ENCODE data around the gene ATP2C2. TPM values are rescaled to one million over a fixed set of nuclear protein-coding genes. Genes with fewer than 3 reads are reported as not detected.
"Not testable (repeated sequence)": the region's sequence is repeated elsewhere in the genome, so short reads cannot be mapped to it uniquely, and the experiment has no call there.

ATP2C2 gene
- total RNA-seq, 1 experiment from 2014 or later, result 4.3 TPM

DNA sequence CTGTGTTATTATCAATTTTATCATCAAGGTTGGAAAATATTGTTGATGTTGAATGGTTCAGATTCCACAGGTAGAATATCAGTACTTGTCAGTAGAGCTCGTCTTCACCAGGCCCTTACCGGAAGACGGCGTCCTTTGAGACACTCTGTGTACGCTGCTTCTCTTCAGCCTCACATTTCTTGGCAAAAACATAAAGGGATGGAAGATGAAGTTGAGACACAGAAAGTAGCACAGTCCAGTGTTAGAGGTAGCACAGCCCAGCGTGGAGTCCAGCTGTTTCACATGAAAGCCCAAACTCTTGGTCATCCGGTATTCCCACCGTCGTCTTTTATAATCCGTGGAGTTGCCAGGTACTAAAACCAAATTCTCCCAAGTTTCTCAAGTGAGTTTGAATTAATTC is 30.4 kb downstream of the ATP2C2 start:
- ChIA-PET CTCF (interaction anchor here (0.8 to 1.4 kb wide), 4 partner anchors 85 to 282 kb away, joined by 3 to 5 read pairs (median 4); partner anchors contain the start of genes MBTPS1 and TAF1C), POLR2A (no interaction called here)
- Mint-ChIP-seq H3K9me3 (peaks cover 4% of the 10 kb centered on the region), H3K36me3 (no peaks in the 10 kb centered on the region), H3K4me3 (no peak overlapping the region), H3K4me1 (peaks cover 17% of the 10 kb centered on the region), H3K27ac (no peak overlapping the region), H3K27me3 (ENCODE audit: low read depth) (no peaks in the 10 kb centered on the region)
- TF ChIP-seq NR2C2 (CRISPR knock-in tag; IDR thresholded peaks at IDR 0.05), result no peak
- no peak for TF ChIP-seq CBFB (CRISPR knock-in tag; IDR thresholded peaks at IDR 0.05; ENCODE audit: low read depth)
- TF ChIP-seq, protein P1, sequence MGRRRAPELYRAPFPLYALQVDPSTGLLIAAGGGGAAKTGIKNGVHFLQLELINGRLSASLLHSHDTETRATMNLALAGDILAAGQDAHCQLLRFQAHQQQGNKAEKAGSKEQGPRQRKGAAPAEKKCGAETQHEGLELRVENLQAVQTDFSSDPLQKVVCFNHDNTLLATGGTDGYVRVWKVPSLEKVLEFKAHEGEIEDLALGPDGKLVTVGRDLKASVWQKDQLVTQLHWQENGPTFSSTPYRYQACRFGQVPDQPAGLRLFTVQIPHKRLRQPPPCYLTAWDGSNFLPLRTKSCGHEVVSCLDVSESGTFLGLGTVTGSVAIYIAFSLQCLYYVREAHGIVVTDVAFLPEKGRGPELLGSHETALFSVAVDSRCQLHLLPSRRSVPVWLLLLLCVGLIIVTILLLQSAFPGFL (CRISPR knock-in tag; IDR thresholded peaks at IDR 0.05; ENCODE audit: borderline replicate concordance), result no peak
- no peak for DNase-seq (ENCODE audit: low spot score)
- no peak for ATAC-seq

DNA sequence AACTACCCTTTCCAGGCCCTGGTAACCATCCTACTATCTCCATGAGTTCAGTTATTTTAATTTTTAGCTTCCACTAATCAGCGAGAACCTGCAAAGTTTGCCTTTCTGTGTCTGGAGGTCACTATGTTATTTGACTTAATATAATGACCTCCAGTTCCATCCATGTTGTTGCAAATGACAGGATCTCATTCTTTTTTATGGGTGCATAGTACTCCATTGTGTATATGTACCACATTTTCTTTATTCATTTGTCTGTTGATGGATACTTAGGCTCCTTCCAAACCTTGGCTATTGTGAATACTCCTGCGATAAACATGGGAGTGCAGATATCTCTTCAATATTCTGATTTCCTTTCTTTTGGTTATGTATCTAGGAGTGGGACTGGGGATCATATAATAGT is 31.6 kb downstream of the ATP2C2 start:
- DNase-seq (ENCODE audit: low spot score); ATAC-seq; H3K27me3 Mint-ChIP-seq (ENCODE audit: low read depth); H3K36me3 Mint-ChIP-seq; H3K27ac Mint-ChIP-seq; H3K9me3 Mint-ChIP-seq; H3K4me3 Mint-ChIP-seq; POLR2A ChIA-PET: not testable (repeated sequence)
- CTCF ChIA-PET, result interaction anchor here (0.5 kb wide), 1 partner anchor 9 kb away, joined by 5 read pairs; no protein-coding TSS in a partner anchor
- peaks cover 17% of the 10 kb centered on the region for H3K4me1 Mint-ChIP-seq

- DNase-seq (ENCODE audit: low spot score); H3K27me3 Mint-ChIP-seq (ENCODE audit: low read depth); H3K4me1 Mint-ChIP-seq; H3K36me3 Mint-ChIP-seq; H3K9me3 Mint-ChIP-seq; POLR2A ChIA-PET; H3K4me3 Mint-ChIP-seq; H3K27ac Mint-ChIP-seq; ATAC-seq; CTCF ChIA-PET: not testable (repeated sequence)
Measured at GRCh38 chr16:84403435-84403834, 35.1 kb downstream of the ATP2C2 start.

DNA sequence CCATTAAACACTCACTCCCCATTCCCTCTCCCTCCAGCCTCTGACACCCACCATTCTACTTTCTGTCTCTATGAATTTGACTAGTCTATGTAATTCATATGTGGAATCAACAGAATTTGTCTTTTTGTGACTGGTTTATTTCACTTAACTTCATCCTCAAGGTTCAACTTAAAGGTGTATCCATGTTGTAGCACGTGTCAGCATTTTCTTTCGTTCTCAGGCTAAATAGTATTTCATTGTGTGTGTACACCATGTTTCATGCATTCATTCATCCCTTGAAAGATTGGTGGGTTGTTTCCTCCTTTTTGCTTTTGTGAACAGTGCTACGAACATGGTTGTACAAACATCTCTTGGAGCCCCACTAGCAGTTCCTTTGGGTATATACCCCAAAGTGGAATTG is 36.0 kb downstream of the ATP2C2 start:
- Mint-ChIP-seq H3K36me3 (no peaks in the 10 kb centered on the region), H3K27me3 (ENCODE audit: low read depth) (no peaks in the 10 kb centered on the region), H3K9me3 (peaks cover 4% of the 10 kb centered on the region), H3K4me1 (no peaks in the 10 kb centered on the region), H3K27ac (no peak overlapping the region), H3K4me3 (no peak overlapping the region)
- ATAC-seq, result no peak
- ChIA-PET POLR2A (no interaction called here), CTCF (no interaction called here)
- TF ChIP-seq NR1H2 (CRISPR knock-in tag; IDR thresholded peaks at IDR 0.05), result no peak
- TF ChIP-seq ZNF396 (CRISPR knock-in tag; IDR thresholded peaks at IDR 0.05; ENCODE audit: borderline replicate concordance), result no peak
- no peak for TF ChIP-seq ZNF138 (CRISPR knock-in tag; conservative IDR thresholded peaks at IDR 0.05)
- no peak for TF ChIP-seq ESRRA (CRISPR knock-in tag; IDR thresholded peaks at IDR 0.05; ENCODE audit: borderline replicate concordance)
- TF ChIP-seq MYBL2 (CRISPR knock-in tag; IDR thresholded peaks at IDR 0.05), result no peak
- TF ChIP-seq HMGA2 (CRISPR knock-in tag; IDR thresholded peaks at IDR 0.05), result no peak
- no peak for TF ChIP-seq HMGXB4 (CRISPR knock-in tag; IDR thresholded peaks at IDR 0.05)
- no peak for TF ChIP-seq GRHL2 (CRISPR knock-in tag; IDR thresholded peaks at IDR 0.05; ENCODE audit: insufficient replicate concordance, severe bottlenecking)
- no peak for TF ChIP-seq PRRX2 (CRISPR knock-in tag; IDR thresholded peaks at IDR 0.05)
- TF ChIP-seq E2F4 (CRISPR knock-in tag; IDR thresholded peaks at IDR 0.05; ENCODE audit: borderline replicate concordance, low read depth), result no peak
- TF ChIP-seq, protein P2, sequence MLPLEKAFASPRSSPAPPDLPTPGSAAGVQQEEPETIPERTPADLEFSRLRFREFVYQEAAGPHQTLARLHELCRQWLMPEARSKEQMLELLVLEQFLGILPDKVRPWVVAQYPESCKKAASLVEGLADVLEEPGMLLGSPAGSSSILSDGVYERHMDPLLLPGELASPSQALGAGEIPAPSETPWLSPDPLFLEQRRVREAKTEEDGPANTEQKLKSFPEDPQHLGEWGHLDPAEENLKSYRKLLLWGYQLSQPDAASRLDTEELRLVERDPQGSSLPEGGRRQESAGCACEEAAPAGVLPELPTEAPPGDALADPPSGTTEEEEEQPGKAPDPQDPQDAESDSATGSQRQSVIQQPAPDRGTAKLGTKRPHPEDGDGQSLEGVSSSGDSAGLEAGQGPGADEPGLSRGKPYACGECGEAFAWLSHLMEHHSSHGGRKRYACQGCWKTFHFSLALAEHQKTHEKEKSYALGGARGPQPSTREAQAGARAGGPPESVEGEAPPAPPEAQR (CRISPR knock-in tag; IDR thresholded peaks at IDR 0.05), result no peak
- no peak for DNase-seq (ENCODE audit: low spot score)

Measured in WTC11 (cell line).